Measurements from ENCODE around the gene RFX3.

DNA sequence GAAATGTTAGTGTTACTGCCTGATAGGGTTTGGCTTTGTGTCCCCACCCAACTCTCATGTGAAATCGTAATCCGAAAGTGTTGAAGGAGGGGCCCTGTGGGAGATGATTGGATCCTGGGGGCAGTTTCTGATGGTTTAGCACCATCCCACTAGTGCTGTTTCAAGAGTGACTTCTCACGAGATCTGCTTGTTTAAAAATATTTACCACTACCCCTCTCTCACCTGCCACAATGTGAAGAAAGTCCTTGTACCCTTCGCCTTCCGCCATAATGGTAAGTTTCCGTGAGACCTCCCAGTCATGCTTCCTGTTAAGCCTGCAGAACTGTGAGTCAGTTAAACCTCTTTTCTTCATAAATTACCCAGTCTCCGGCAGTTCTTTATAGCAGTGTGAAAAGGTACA is 2.6 kb upstream of the RFX3 start:
- TF ChIP-seq, protein P1, sequence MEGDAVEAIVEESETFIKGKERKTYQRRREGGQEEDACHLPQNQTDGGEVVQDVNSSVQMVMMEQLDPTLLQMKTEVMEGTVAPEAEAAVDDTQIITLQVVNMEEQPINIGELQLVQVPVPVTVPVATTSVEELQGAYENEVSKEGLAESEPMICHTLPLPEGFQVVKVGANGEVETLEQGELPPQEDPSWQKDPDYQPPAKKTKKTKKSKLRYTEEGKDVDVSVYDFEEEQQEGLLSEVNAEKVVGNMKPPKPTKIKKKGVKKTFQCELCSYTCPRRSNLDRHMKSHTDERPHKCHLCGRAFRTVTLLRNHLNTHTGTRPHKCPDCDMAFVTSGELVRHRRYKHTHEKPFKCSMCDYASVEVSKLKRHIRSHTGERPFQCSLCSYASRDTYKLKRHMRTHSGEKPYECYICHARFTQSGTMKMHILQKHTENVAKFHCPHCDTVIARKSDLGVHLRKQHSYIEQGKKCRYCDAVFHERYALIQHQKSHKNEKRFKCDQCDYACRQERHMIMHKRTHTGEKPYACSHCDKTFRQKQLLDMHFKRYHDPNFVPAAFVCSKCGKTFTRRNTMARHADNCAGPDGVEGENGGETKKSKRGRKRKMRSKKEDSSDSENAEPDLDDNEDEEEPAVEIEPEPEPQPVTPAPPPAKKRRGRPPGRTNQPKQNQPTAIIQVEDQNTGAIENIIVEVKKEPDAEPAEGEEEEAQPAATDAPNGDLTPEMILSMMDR (IDR thresholded peaks at IDR 0.05) = no peak
- TF ChIP-seq POLR2A (IDR thresholded peaks at IDR 0.05) = no peak
- no peak for TF ChIP-seq EP300 (IDR thresholded peaks at IDR 0.05)
